HepG2 (cell line): Measurements from ENCODE around the gene LIMD2.

Experiments
- AFF4 ChIP-seq: sonication (generic); formaldehyde crosslinking; IDR thresholded peaks from 2 replicates; pipeline ENCODE4 v1.4.0; 2020; ENCODE audit warnings: missing genetic modification reagents
- HOXA7 ChIP-seq: sonication (generic); formaldehyde crosslinking; IDR thresholded peaks from 2 replicates; pipeline ENCODE4 v1.8.1; 2022; ENCODE audit warnings: mild to moderate bottlenecking, missing genetic modification reagents, moderate library complexity
- NCOR1 ChIP-seq: fragments of 200-600 bp; sonication (generic); IDR thresholded peaks from 2 replicates; pipeline ENCODE4 v1.7.0; 2017; ENCODE audit warnings: antibody characterized with exemption, low read length, borderline replicate concordance
- ZBTB42 ChIP-seq: sonication (generic); formaldehyde crosslinking; IDR thresholded peaks from 2 replicates; pipeline ENCODE4 v1.5.0; 2020; ENCODE audit warnings: mild to moderate bottlenecking, missing genetic modification reagents
- ZNF274 ChIP-seq: sonication (generic); formaldehyde crosslinking; IDR thresholded peaks from 2 replicates; pipeline ENCODE4 v1.5.1; 2020; ENCODE audit warnings: mild to moderate bottlenecking, missing genetic modification reagents
- ZNF567 ChIP-seq: sonication (generic); formaldehyde crosslinking; IDR thresholded peaks from 2 replicates; pipeline ENCODE4 v1.8.1; 2023; ENCODE audit warnings: mild to moderate bottlenecking, missing genetic modification reagents, borderline replicate concordance
- TF ChIP-seq, protein P1 (sequence below): sonication (generic); formaldehyde crosslinking; IDR thresholded peaks from 2 replicates; pipeline ENCODE4 v1.5.0; 2020; ENCODE audit warnings: mild to moderate bottlenecking, missing genetic modification reagents, moderate library complexity

DNA sequence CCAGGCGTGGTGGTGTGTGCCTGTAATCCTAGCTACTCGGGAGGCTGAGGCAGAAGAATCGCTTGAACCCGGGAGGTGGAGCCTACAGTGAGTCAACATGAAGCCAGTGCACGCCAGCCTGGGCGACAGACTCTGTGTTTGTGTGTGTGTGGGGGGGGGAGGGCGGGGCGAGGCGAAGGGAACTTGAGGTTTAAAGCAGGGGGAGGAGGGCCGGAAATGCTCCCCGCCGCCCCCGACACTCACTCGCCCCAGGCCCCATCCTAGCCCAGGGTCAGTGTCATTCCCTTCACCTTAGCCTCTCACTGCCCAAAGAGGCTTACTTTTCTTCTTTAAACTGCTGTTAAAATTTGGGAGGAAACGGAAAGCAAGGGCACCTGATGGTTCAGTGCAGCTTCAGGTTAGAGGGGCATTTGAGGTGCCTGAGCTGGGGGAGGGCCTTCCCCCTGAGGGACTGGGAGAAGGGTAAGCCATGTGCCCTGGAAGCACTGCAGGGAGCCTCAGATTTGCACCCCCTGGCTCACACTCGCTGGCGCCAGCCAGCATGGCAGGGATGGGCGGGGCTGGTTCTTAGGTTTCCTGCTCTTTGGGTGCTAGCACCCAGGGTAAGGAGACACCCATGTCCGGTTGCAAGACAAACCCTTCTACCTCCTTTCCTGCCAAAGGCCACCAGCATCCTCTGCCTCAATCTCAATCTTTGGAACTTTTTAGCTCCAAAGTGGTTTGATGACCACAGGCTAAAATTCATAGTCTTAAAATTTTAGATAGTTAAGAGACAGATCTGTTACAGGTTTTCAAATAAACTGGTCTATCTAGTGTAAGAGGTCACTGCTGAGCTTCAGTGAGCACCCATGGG lies 2.2 kb upstream of the LIMD2 start:
- TF ChIP-seq ZBTB42 (CRISPR knock-in tag) (no peak), HOXA7 (no peak), NCOR1 (no peak), AFF4 (CRISPR knock-in tag) (no peak), ZNF274 (CRISPR knock-in tag) (no peak), ZNF567 (no peak)
- TF ChIP-seq, protein P1, sequence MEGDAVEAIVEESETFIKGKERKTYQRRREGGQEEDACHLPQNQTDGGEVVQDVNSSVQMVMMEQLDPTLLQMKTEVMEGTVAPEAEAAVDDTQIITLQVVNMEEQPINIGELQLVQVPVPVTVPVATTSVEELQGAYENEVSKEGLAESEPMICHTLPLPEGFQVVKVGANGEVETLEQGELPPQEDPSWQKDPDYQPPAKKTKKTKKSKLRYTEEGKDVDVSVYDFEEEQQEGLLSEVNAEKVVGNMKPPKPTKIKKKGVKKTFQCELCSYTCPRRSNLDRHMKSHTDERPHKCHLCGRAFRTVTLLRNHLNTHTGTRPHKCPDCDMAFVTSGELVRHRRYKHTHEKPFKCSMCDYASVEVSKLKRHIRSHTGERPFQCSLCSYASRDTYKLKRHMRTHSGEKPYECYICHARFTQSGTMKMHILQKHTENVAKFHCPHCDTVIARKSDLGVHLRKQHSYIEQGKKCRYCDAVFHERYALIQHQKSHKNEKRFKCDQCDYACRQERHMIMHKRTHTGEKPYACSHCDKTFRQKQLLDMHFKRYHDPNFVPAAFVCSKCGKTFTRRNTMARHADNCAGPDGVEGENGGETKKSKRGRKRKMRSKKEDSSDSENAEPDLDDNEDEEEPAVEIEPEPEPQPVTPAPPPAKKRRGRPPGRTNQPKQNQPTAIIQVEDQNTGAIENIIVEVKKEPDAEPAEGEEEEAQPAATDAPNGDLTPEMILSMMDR, result no peak
